Activated naive CD8-positive, alpha-beta T cell treated with anti-CD3 and anti-CD28 coated beads for 36 hours (primary cell): ENCODE measurements around the gene DGKH. TPM values are rescaled to one million over a fixed set of nuclear protein-coding genes. Genes with fewer than 3 reads are reported as not detected.
A peak's percentile ranks its signal among the peaks of the same experiment; 100 is the strongest.
"Not testable (repeated sequence)": the region's sequence is repeated elsewhere in the genome, so short reads cannot be mapped to it uniquely, and the experiment has no call there.

ENCODE experiments used
- DNase-seq: peaks from one replicate; pipeline ENCODE4 v3.0.0; 2021
- H3K27ac Mint-ChIP-seq: one replicate; pipeline ENCODE4 v1.8.0; 2022; ENCODE audit warnings: mild to moderate bottlenecking, moderate library complexity, mixed read lengths
- H3K27me3 Mint-ChIP-seq: one replicate; pipeline ENCODE4 v1.8.0; 2022; ENCODE audit warnings: mild to moderate bottlenecking, mixed read lengths
- H3K36me3 Mint-ChIP-seq: one replicate; pipeline ENCODE4 v1.8.0; 2021; ENCODE audit warnings: mild to moderate bottlenecking, mixed read lengths
- H3K4me1 Mint-ChIP-seq: one replicate; pipeline ENCODE4 v1.8.0; 2021; ENCODE audit warnings: mixed read lengths
- H3K4me3 Mint-ChIP-seq: one replicate; pipeline ENCODE4 v1.8.0; 2022; ENCODE audit warnings: mild to moderate bottlenecking, moderate library complexity, mixed read lengths
- H3K9me3 Mint-ChIP-seq: one replicate; pipeline ENCODE4 v1.8.0; 2022; ENCODE audit warnings: mixed read lengths
- total RNA-seq, 2 experiments: library from RNA; stranded (reverse); gene quantifications; one replicate each; pipeline ENCODE4 v1.2.3, GENCODE V29; 2021

The DGKH gene
- total RNA-seq, 2 experiments from 2014 or later: 11.7 to 12.2 TPM

DNA sequence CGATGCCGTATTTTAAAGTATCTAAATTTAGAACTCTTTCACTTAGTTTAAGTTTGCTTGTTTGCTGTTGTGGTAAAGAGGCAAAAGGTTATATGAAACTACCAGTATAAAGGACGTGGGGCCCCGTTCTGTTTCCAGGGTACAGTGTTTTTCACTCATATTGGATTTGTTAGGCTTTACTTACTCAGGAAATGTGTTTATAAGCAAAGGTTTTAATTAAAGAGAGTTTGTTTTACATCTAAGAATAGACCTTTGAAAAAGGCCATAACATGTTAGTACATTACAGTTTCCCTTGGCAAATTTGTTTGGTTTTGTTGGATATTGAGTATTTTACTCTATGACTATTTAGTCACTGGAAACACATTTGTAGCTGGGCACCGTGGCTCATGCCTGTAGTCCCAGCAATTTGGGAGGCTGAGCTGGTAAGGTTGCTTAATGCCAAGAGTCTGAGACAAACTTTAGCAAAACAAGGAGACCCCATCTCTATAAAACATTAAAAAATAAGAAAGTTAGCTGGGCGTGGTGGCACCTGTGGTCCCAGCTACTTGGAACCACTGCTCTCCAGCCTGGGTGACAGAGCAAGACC, 7.1 kb downstream of the DGKH start:
- DNase-seq: no peak
- Mint-ChIP-seq H3K36me3 (peaks cover 44% of the 10 kb centered on the region), H3K9me3 (peaks cover 7% of the 10 kb centered on the region), H3K4me1 (peaks cover 38% of the 10 kb centered on the region), H3K4me3 (peak overlapping the region; percentile 2), H3K27ac (peak overlapping the region; percentile 74), H3K27me3 (no peaks in the 10 kb centered on the region)

- Mint-ChIP-seq H3K36me3 (peaks cover 47% of the 10 kb centered on the region), H3K27me3 (no peaks in the 10 kb centered on the region), H3K27ac (peak overlapping the region; percentile 74), H3K9me3 (peaks cover 7% of the 10 kb centered on the region), H3K4me3 (no peak overlapping the region), H3K4me1 (peaks cover 38% of the 10 kb centered on the region)
- DNase-seq: no peak
These were observed 7.7 kb downstream of the DGKH start for GRCh38 chr13:42056146-42056545.

- DNase-seq: no peak
- Mint-ChIP-seq H3K9me3 (peaks cover 7% of the 10 kb centered on the region), H3K27ac (peak overlapping the region; percentile 62), H3K36me3 (peaks cover 48% of the 10 kb centered on the region), H3K4me3 (no peak overlapping the region), H3K4me1 (peaks cover 38% of the 10 kb centered on the region), H3K27me3 (no peaks in the 10 kb centered on the region)
These were observed 8.1 kb downstream of the DGKH start for GRCh38 chr13:42056583-42056982.

- no peaks in the 10 kb centered on the region for H3K27me3 Mint-ChIP-seq
- peaks cover 34% of the 10 kb centered on the region for H3K4me1 Mint-ChIP-seq
- peaks cover 7% of the 10 kb centered on the region for H3K9me3 Mint-ChIP-seq
- no peak for DNase-seq
- H3K27ac Mint-ChIP-seq: peak overlapping the region; percentile 66
- peaks cover 38% of the 10 kb centered on the region for H3K36me3 Mint-ChIP-seq
- H3K4me3 Mint-ChIP-seq: no peak overlapping the region
These were observed 9.6 kb downstream of the DGKH start for GRCh38 chr13:42057918-42058530.

DNA sequence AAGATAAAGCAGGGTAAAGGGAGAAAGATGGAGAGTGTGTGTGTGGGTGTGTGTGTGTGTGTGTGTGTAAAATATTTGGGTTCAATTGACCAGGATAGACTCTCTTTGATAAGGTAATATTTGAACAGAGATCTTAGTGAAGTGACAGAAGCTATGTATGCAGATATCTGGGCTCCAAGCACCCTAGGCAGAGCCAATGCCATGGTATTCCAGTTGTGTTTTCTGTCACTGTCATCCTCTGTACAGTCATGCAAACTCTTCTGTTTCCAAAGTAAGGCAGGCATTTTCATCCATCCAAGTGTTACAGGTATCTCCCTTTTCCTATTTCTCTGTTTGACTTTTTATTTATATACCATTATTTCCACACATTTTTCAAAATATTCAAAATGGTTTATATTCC, 13.5 kb downstream of the DGKH start:
- H3K36me3 Mint-ChIP-seq: peaks cover 47% of the 10 kb centered on the region
- H3K4me3 Mint-ChIP-seq: no peak overlapping the region
- peaks cover 15% of the 10 kb centered on the region for H3K4me1 Mint-ChIP-seq
- no peak overlapping the region for H3K27ac Mint-ChIP-seq
- H3K9me3 Mint-ChIP-seq: peaks cover 7% of the 10 kb centered on the region
- no peak for DNase-seq
- no peaks in the 10 kb centered on the region for H3K27me3 Mint-ChIP-seq

- Mint-ChIP-seq H3K4me1 (peaks cover 8% of the 10 kb centered on the region), H3K27me3 (no peaks in the 10 kb centered on the region)
These were observed 14.7 kb downstream of the DGKH start for GRCh38 chr13:42063105-42063504.

GRCh38 chr13:42064259-42064658, 15.8 kb downstream of the DGKH start:
- peaks cover 2% of the 10 kb centered on the region for H3K4me1 Mint-ChIP-seq
- H3K27me3 Mint-ChIP-seq: no peaks in the 10 kb centered on the region
- H3K4me3 Mint-ChIP-seq: no peak overlapping the region
- no peak overlapping the region for H3K27ac Mint-ChIP-seq
- DNase-seq: no peak
- H3K36me3 Mint-ChIP-seq: peaks cover 35% of the 10 kb centered on the region
- H3K9me3 Mint-ChIP-seq: peaks cover 2% of the 10 kb centered on the region

More at GRCh38 chr13:42063105-42063504, 14.7 kb downstream of the DGKH start:
- no peak for DNase-seq
- Mint-ChIP-seq H3K27ac (no peak overlapping the region), H3K9me3 (peaks cover 7% of the 10 kb centered on the region), H3K4me3 (no peak overlapping the region), H3K36me3 (peaks cover 41% of the 10 kb centered on the region)

DNA sequence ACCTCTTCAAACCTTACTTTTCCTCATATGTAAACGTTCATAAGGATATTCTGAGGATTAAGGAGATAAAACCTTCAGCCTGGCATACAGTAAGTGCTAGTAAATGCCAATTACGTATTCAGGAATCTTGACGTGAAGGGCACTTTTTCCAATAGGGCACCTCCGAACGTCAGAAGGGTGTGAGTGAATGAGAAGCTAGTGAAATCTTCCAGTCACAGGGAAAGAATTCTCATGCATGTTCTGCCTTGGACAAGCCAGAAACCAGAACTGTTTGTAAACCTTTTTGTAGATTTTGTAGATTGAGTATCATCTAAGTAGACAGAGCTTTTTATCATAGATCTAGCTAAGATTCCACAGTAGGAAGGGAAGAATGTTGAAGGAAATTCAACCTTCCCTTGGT, 16.5 kb downstream of the DGKH start:
- no peak for DNase-seq
- Mint-ChIP-seq H3K4me3 (no peak overlapping the region), H3K27ac (no peak overlapping the region), H3K36me3 (peaks cover 35% of the 10 kb centered on the region), H3K27me3 (no peaks in the 10 kb centered on the region), H3K9me3 (peaks cover 2% of the 10 kb centered on the region), H3K4me1 (peaks cover 2% of the 10 kb centered on the region)

GRCh38 chr13:42065414-42065813, 17.0 kb downstream of the DGKH start:
- no peak for DNase-seq
- no peaks in the 10 kb centered on the region for H3K9me3 Mint-ChIP-seq
- H3K36me3 Mint-ChIP-seq: peaks cover 36% of the 10 kb centered on the region
- no peak overlapping the region for H3K27ac Mint-ChIP-seq
- peaks cover 2% of the 10 kb centered on the region for H3K4me1 Mint-ChIP-seq
- H3K27me3 Mint-ChIP-seq: no peaks in the 10 kb centered on the region
- no peak overlapping the region for H3K4me3 Mint-ChIP-seq

GRCh38 chr13:42066542-42066941, 18.1 kb downstream of the DGKH start:
- Mint-ChIP-seq H3K27ac (no peak overlapping the region), H3K27me3 (no peaks in the 10 kb centered on the region), H3K4me1 (peaks cover 10% of the 10 kb centered on the region), H3K9me3 (no peaks in the 10 kb centered on the region), H3K36me3 (peaks cover 34% of the 10 kb centered on the region), H3K4me3 (no peak overlapping the region)
- DNase-seq: no peak

DNA sequence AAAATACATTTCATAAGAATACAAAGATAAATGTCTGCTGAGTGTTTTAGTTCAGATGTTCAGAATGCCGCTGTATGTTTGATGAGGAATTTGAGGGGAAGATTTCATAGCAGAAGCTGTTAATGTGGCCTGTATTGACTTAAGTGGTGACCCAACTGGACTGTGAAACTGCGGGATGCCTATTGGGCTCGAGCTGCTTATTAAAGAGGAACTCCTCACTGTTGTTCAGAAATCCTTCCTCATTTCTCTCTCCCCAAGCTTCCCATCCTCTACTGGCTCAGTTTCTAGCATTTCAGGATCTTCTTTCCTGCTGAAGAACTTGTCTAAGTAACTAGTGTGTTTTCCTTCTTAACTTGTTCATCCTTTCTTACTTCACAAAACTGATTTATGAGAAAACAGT, 20.4 kb downstream of the DGKH start:
- Mint-ChIP-seq H3K4me3 (no peak overlapping the region), H3K27me3 (no peaks in the 10 kb centered on the region), H3K36me3 (peaks cover 34% of the 10 kb centered on the region), H3K27ac (no peak overlapping the region), H3K9me3 (no peaks in the 10 kb centered on the region), H3K4me1 (peaks cover 15% of the 10 kb centered on the region)
- no peak for DNase-seq

DNA sequence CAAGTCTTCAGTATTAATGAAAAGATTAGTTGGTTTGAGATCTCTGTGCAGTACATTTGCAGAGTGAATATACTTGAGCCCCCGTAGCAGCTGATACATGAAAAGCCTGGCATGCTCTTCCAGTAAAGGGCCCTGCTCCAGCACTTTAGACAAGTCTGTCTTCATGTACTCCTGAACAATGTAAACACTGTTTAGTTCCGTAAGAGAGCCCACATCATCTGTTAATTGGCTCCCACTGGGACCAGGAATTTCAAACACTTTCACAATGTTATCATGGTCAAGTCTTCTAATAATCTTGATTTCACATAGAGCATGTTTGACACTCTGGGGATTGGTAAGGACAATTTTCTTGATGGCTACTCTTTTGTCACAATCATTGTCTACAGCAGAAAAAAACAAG, 22.2 kb downstream of the DGKH start:
- H3K27ac Mint-ChIP-seq, H3K9me3 Mint-ChIP-seq, DNase-seq, H3K27me3 Mint-ChIP-seq, H3K4me3 Mint-ChIP-seq: not testable (repeated sequence)
- Mint-ChIP-seq H3K4me1 (peaks cover 22% of the 10 kb centered on the region), H3K36me3 (peaks cover 30% of the 10 kb centered on the region)

- H3K9me3 Mint-ChIP-seq, H3K4me3 Mint-ChIP-seq, H3K27ac Mint-ChIP-seq, H3K27me3 Mint-ChIP-seq, DNase-seq: not testable (repeated sequence)
- H3K36me3 Mint-ChIP-seq: peaks cover 28% of the 10 kb centered on the region
- peaks cover 25% of the 10 kb centered on the region for H3K4me1 Mint-ChIP-seq
These were observed 22.7 kb downstream of the DGKH start for GRCh38 chr13:42071179-42071578.

GRCh38 chr13:42071672-42072419, 23.4 kb downstream of the DGKH start:
- Mint-ChIP-seq H3K27ac (no peak overlapping the region), H3K4me3 (no peak overlapping the region), H3K36me3 (peaks cover 23% of the 10 kb centered on the region)

DNA sequence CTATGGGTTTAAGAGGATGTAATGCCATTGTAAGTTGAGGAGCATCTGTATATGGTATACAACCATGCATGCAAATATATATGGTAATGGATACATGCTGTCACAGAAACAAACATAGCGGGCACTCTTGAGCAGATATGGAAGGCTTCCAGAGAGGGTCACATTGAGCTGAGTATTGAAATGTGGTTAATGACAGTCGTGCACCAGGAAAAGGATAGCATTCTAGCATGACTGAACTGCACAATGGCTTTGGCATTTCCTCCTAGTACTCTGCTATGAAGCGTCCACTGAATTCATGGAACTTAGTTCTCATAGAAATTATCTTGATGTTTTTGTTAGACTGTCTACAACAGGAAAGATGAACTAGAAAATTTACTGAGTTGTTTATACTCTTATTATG, 25.2 kb downstream of the DGKH start:
- Mint-ChIP-seq H3K27me3 (no peaks in the 10 kb centered on the region), H3K27ac (no peak overlapping the region), H3K4me1 (peaks cover 25% of the 10 kb centered on the region), H3K9me3 (no peaks in the 10 kb centered on the region), H3K4me3 (no peak overlapping the region), H3K36me3 (peaks cover 21% of the 10 kb centered on the region)
- no peak for DNase-seq

More at GRCh38 chr13:42071672-42072419, 23.4 kb downstream of the DGKH start:
- DNase-seq: no peak
- H3K4me1 Mint-ChIP-seq: peaks cover 25% of the 10 kb centered on the region
- H3K9me3 Mint-ChIP-seq: no peaks in the 10 kb centered on the region
- H3K27me3 Mint-ChIP-seq: no peaks in the 10 kb centered on the region
